GM12878 (cell line): Measurements from ENCODE around the gene TRPC3.

Experiments
- ATF3 ChIP-seq: IDR thresholded peaks from 2 replicates; pipeline ENCODE4 v1.6.1; 2011; ENCODE audit warnings: low read depth, mild to moderate bottlenecking, low read length, moderate library complexity, borderline replicate concordance; ENCODE audit errors: extremely low read depth
- CBFB ChIP-seq: IDR thresholded peaks from 2 replicates; pipeline ENCODE4 v1.6.1; 2016; ENCODE audit warnings: antibody characterized with exemption, low read depth
- CTCF ChIP-seq, 3 experiments: IDR thresholded peaks in 2 of 3; conservative IDR thresholded peaks in 1 of 3; 2 replicates each; pipeline ENCODE4 v1.5.1; 2011; ENCODE audit warnings: low read depth in 3 of 3, low read length in 3 of 3, mild to moderate bottlenecking in 3 of 3, control low read depth in 2 of 3, moderate library complexity in 2 of 3, inconsistent platforms in 1 of 3, mixed read lengths in 1 of 3; ENCODE audit not compliant: control insufficient read depth in 2 of 3, insufficient read depth in 1 of 3; ENCODE audit errors: extremely low read depth in 1 of 3
- EZH2 ChIP-seq: IDR thresholded peaks from 2 replicates; pipeline ENCODE4 v1.6.1; 2012; ENCODE audit warnings: low read depth, mild to moderate bottlenecking, control low read depth, inconsistent platforms, low read length, borderline replicate concordance; ENCODE audit not compliant: control insufficient read depth
- GABPA ChIP-seq: IDR thresholded peaks from 2 replicates; pipeline ENCODE4 v1.6.1; 2014; ENCODE audit warnings: antibody characterized with exemption, low read depth, mild to moderate bottlenecking, inconsistent platforms
- POLR2AphosphoS5 ChIP-seq: IDR thresholded peaks from 2 replicates; pipeline ENCODE4 v1.6.1; 2011; ENCODE audit warnings: mild to moderate bottlenecking, low read length, inconsistent platforms
- RAD21 ChIP-seq: IDR thresholded peaks from 2 replicates; pipeline ENCODE4 v1.6.1; 2011; ENCODE audit warnings: mild to moderate bottlenecking, low read depth, low read length, moderate library complexity; ENCODE audit not compliant: insufficient read depth
- RFX5 ChIP-seq: IDR thresholded peaks from 2 replicates; pipeline ENCODE4 v1.6.1; 2011; ENCODE audit warnings: low read depth, low read length, improper control_type of control experiment
- TCF7 ChIP-seq: IDR thresholded peaks from 2 replicates; pipeline ENCODE4 v1.6.1; 2014; ENCODE audit warnings: antibody characterized with exemption, borderline replicate concordance
- ZZZ3 ChIP-seq: IDR thresholded peaks from 2 replicates; pipeline ENCODE4 v1.6.1; 2011; ENCODE audit warnings: low read depth; ENCODE audit not compliant: control insufficient read depth, insufficient read length
- TF ChIP-seq, protein P1 (sequence below): fragments of 450-650 bp; IDR thresholded peaks from 2 replicates; pipeline ENCODE4 v1.6.1; 2017; ENCODE audit warnings: mild to moderate bottlenecking

GRCh38 chr4:121991968-121992367, 40.1 kb upstream of the TRPC3 start:
- no peak for TF ChIP-seq ZZZ3
- no peak for TF ChIP-seq CTCF (IDR thresholded peaks at IDR 0.05 in 2 of 3, conservative IDR thresholded peaks at IDR 0.05 in 1 of 3; ENCODE audit: control insufficient read depth in 2 of 3, extremely low read depth in 1 of 3, insufficient read depth in 1 of 3, low read depth in 3 of 3, low read length in 3 of 3)
- TF ChIP-seq, protein P1, sequence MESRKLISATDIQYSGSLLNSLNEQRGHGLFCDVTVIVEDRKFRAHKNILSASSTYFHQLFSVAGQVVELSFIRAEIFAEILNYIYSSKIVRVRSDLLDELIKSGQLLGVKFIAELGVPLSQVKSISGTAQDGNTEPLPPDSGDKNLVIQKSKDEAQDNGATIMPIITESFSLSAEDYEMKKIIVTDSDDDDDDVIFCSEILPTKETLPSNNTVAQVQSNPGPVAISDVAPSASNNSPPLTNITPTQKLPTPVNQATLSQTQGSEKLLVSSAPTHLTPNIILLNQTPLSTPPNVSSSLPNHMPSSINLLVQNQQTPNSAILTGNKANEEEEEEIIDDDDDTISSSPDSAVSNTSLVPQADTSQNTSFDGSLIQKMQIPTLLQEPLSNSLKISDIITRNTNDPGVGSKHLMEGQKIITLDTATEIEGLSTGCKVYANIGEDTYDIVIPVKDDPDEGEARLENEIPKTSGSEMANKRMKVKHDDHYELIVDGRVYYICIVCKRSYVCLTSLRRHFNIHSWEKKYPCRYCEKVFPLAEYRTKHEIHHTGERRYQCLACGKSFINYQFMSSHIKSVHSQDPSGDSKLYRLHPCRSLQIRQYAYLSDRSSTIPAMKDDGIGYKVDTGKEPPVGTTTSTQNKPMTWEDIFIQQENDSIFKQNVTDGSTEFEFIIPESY: no peak
- TF ChIP-seq RFX5: no peak
- TF ChIP-seq TCF7: no peak
- TF ChIP-seq ATF3: no peak
- no peak for TF ChIP-seq POLR2AphosphoS5
- TF ChIP-seq CBFB: no peak
- TF ChIP-seq EZH2: no peak
- TF ChIP-seq RAD21: no peak
- TF ChIP-seq GABPA: no peak
